Trophoblast cell (in vitro differentiated cells and primary cell): ENCODE results near the gene NEGR1.

ENCODE experiments used
- DNase-seq, 2 donors: peaks; one replicate each; pipeline ENCODE4 v3.0.0-alpha.2; 2016
- H2AFZ ChIP-seq: 2 replicates; pipeline ENCODE4 v1.6.1; 2013; ENCODE audit warnings: low read length, moderate library complexity, mild to moderate bottlenecking; ENCODE audit not compliant: insufficient read depth, poor library complexity
- H2AK5ac ChIP-seq: 2 replicates; pipeline ENCODE4 v1.6.1; 2013; ENCODE audit warnings: mild to moderate bottlenecking, low read length
- H2BK120ac ChIP-seq: 2 replicates; pipeline ENCODE4 v1.6.1; 2013; ENCODE audit warnings: low read length, mild to moderate bottlenecking, moderate library complexity; ENCODE audit not compliant: insufficient read depth, poor library complexity
- H2BK12ac ChIP-seq: 2 replicates; pipeline ENCODE4 v1.6.1; 2013; ENCODE audit warnings: mild to moderate bottlenecking, low read length, moderate library complexity
- H2BK5ac ChIP-seq: 2 replicates; pipeline ENCODE4 v1.6.1; 2013; ENCODE audit warnings: low read length, low read depth, moderate library complexity, mild to moderate bottlenecking; ENCODE audit not compliant: poor library complexity
- H3K14ac ChIP-seq: 2 replicates; pipeline ENCODE4 v1.6.1; 2013; ENCODE audit warnings: mild to moderate bottlenecking, low read length
- H3K18ac ChIP-seq: 2 replicates; pipeline ENCODE4 v1.6.1; 2013; ENCODE audit warnings: mild to moderate bottlenecking, low read length
- H3K23ac ChIP-seq: 2 replicates; pipeline ENCODE4 v1.6.1; 2013; ENCODE audit warnings: low read length
- H3K27ac ChIP-seq: 2 replicates; pipeline ENCODE4 v1.5.1; 2013; ENCODE audit warnings: low read depth, mild to moderate bottlenecking, inconsistent platforms, low read length, moderate library complexity
- H3K27me3 ChIP-seq: 2 replicates; pipeline ENCODE4 v1.6.1; 2013; ENCODE audit warnings: inconsistent platforms, mild to moderate bottlenecking, low read length, moderate library complexity; ENCODE audit not compliant: insufficient read depth
- H3K36me3 ChIP-seq, 2 experiments: 1 replicate in 1 of 2; 2 replicates in 1 of 2; pipeline ENCODE4 v1.6.1; 2013; ENCODE audit warnings: low read length in 2 of 2, mild to moderate bottlenecking in 2 of 2, moderate library complexity in 1 of 2; ENCODE audit not compliant: insufficient read depth in 2 of 2, control insufficient read depth in 1 of 2
- H3K4ac ChIP-seq: 2 replicates; pipeline ENCODE4 v1.6.1; 2013; ENCODE audit warnings: low read depth, mild to moderate bottlenecking, low read length, moderate library complexity
- H3K4me1 ChIP-seq, 2 experiments: 1 replicate in 1 of 2; 2 replicates in 1 of 2; pipeline ENCODE4 v1.6.1; 2013; ENCODE audit warnings: low read length in 2 of 2, mild to moderate bottlenecking in 2 of 2, moderate library complexity in 1 of 2; ENCODE audit not compliant: insufficient read depth in 2 of 2, control insufficient read depth in 1 of 2
- H3K4me2 ChIP-seq: 2 replicates; pipeline ENCODE4 v1.6.1; 2013; ENCODE audit warnings: inconsistent platforms, mild to moderate bottlenecking, low read length, moderate library complexity
- H3K4me3 ChIP-seq: 2 replicates; pipeline ENCODE4 v1.5.1; 2013; ENCODE audit warnings: mild to moderate bottlenecking, low read depth, low read length, inconsistent platforms
- H3K79me1 ChIP-seq: one replicate; pipeline ENCODE4 v1.6.1; 2013; ENCODE audit warnings: low read length
- H3K79me2 ChIP-seq: 2 replicates; pipeline ENCODE4 v1.6.1; 2013; ENCODE audit warnings: low read length, mild to moderate bottlenecking; ENCODE audit not compliant: control insufficient read depth, insufficient read depth, poor library complexity
- H3K9ac ChIP-seq: 2 replicates; pipeline ENCODE4 v1.6.1; 2013; ENCODE audit warnings: mild to moderate bottlenecking, low read length
- H3K9me3 ChIP-seq: 2 replicates; pipeline ENCODE4 v1.6.1; 2013; ENCODE audit warnings: low read depth, mild to moderate bottlenecking, control low read depth, inconsistent platforms, low read length; ENCODE audit not compliant: insufficient read depth
- H4K12ac ChIP-seq: 2 replicates; pipeline ENCODE4 v1.6.1; 2013; ENCODE audit warnings: low read depth, mild to moderate bottlenecking, low read length, moderate library complexity
- H4K8ac ChIP-seq: 2 replicates; pipeline ENCODE4 v1.6.1; 2013; ENCODE audit warnings: low read depth, mild to moderate bottlenecking, low read length, moderate library complexity
- H4K91ac ChIP-seq: one replicate; pipeline ENCODE4 v1.6.1; 2013; ENCODE audit warnings: low read depth, mild to moderate bottlenecking, low read length, moderate library complexity
- WGBS: extraction: QIAGEN DNeasy Blood & Tissue Kit; methylation state at CpG from one replicate; pipeline ENCODE4 v1.1.7; 2013; ENCODE audit warnings: missing lambda C conversion rate; ENCODE audit not compliant: insufficient read length, insufficient coverage; ENCODE audit errors: extremely low coverage; 5-methylcytosine and 5-hydroxymethylcytosine counted together

Gene NEGR1

DNA sequence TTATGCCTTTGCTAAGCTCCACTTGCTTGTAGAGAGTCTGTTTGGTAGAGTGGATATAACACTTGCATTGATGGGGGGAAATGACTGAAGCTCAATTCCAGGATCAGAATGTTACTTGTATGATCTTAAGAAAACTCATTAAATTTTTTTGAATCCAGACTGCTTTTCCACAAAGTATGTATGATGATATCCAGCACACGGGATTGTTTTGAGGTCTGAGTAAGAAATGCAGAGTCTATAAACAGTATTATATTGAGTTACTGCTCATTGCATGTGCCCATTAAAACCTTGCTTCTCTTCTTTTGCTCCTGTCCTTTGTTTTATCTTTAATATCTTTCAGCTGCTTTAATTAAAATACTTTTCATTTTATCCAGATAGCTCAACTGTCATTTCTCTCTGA lies 631.1 kb downstream of the NEGR1 start:
- H3K27me3 ChIP-seq: no peaks in the 10 kb centered on the region
- H4K8ac ChIP-seq: no peak overlapping the region
- no peaks in the 10 kb centered on the region for H3K79me1 ChIP-seq
- H2BK12ac ChIP-seq: no peak overlapping the region
- no peak overlapping the region for H3K23ac ChIP-seq
- no peak for DNase-seq
- H3K9ac ChIP-seq: no peak overlapping the region
- no peaks in the 10 kb centered on the region for H3K79me2 ChIP-seq
- H2BK5ac ChIP-seq: no peak overlapping the region
- H3K4me2 ChIP-seq: no peak overlapping the region
- no peak overlapping the region for H3K4ac ChIP-seq
- no peak overlapping the region for H2BK120ac ChIP-seq
- H3K9me3 ChIP-seq: no peaks in the 10 kb centered on the region
- no peak overlapping the region for H2AK5ac ChIP-seq
- no peak overlapping the region for H4K12ac ChIP-seq
- H4K91ac ChIP-seq: no peak overlapping the region
- no peak overlapping the region for H3K4me3 ChIP-seq
- no peaks in the 10 kb centered on the region for H3K4me1 ChIP-seq
- no peak overlapping the region for H3K18ac ChIP-seq
- no peaks in the 10 kb centered on the region for H3K36me3 ChIP-seq
- no CpG with 5 or more reads among the region's 1 CpG for WGBS
- H2AFZ ChIP-seq: no peak overlapping the region
- no peak overlapping the region for H3K14ac ChIP-seq
- no peak overlapping the region for H3K27ac ChIP-seq

DNA sequence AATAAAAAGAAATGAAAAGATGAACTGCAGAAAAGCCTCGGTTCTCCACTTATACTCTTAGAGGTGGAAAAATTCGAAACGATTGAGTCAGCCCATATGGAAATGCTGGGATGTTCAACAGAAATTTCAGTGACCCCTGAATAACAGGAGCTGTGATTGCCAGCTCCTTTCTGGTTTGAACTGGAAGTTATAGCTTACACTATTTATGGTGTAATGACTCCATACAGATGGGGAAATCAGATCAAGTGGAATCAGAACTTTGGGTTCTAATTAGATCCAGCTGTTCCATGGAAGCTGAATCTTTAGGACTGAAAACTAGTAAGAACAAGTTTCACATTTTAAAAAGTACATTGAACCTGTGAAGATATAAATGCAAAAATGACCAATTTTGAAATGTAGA lies 632.2 kb downstream of the NEGR1 start:
- no peak overlapping the region for H2BK120ac ChIP-seq
- H2BK12ac ChIP-seq: no peak overlapping the region
- no CpG with 5 or more reads among the region's 3 CpGs for WGBS
- no peak overlapping the region for H3K9ac ChIP-seq
- H3K79me1 ChIP-seq: no peaks in the 10 kb centered on the region
- H3K18ac ChIP-seq: no peak overlapping the region
- no peak overlapping the region for H2AFZ ChIP-seq
- H2BK5ac ChIP-seq: no peak overlapping the region
- H3K27me3 ChIP-seq: no peaks in the 10 kb centered on the region
- no peak overlapping the region for H4K8ac ChIP-seq
- H3K14ac ChIP-seq: no peak overlapping the region
- no peak overlapping the region for H3K4me2 ChIP-seq
- no peak for DNase-seq
- no peak overlapping the region for H4K91ac ChIP-seq
- H3K9me3 ChIP-seq: no peaks in the 10 kb centered on the region
- H2AK5ac ChIP-seq: no peak overlapping the region
- H3K79me2 ChIP-seq: no peaks in the 10 kb centered on the region
- no peak overlapping the region for H4K12ac ChIP-seq
- H3K4me3 ChIP-seq: no peak overlapping the region
- no peak overlapping the region for H3K4ac ChIP-seq
- H3K23ac ChIP-seq: no peak overlapping the region
- no peaks in the 10 kb centered on the region for H3K36me3 ChIP-seq
- no peaks in the 10 kb centered on the region for H3K4me1 ChIP-seq
- no peak overlapping the region for H3K27ac ChIP-seq

DNA sequence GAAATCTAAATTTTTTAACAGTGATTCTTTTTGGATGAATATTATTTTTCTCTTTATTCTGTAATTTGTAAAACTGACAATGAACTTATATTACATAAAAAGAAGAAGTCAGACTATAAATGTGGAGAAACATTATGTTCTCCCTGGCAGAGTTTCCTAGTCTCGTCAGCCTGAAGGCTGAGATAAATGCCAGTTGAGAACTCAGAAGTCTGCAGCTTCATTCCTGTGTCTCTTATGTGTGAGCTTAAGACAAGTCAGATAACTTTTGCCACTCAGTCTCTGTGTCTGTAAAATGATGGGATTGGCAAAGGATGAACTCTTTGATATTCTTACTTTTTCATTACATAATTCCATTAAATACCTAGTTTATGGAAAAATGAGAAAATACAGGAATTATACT lies 632.7 kb downstream of the NEGR1 start:
- Histone ChIP-seq H4K91ac (no peak overlapping the region), H3K79me1 (no peaks in the 10 kb centered on the region)
- no CpG with 5 or more reads among the region's 1 CpG for WGBS

DNA sequence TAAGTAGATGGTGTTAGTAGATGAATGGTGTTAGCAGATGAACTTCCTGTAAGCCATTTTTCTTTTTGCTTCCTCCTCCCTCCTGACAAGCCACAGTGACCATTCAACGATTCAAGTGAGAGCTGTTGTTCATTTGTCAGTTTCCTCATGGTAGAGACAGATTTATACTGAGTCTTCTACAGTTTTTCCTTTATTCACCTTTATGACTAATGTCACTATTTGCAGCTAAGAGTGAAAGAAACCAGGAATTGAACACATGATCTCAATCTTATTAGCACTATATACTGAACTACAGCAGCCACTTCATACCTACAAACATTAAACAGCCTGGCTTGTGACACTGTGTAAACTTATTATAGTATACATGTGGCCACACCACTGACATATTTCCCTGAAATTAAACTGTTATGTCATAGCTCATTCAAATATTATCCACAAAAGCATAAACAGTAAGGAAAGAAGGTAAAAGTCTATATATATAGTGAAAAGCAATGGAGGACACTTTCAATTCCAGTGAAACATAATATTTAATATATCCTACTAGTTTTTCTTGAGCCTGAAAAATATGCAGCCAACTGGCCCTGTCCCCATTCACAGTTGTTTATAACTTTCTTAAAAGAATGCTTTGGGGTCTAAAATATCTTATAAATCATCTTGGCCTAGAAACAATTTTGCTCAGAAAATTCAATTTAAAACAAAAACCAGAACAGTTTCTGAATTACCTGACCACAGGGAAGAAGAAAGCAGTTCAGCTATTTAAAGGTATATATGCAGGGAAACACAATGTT lies 634.6 kb downstream of the NEGR1 start:
- H2BK120ac ChIP-seq: no peak overlapping the region
- H2BK12ac ChIP-seq: no peak overlapping the region
- WGBS: no CpG with 5 or more reads among the region's 1 CpG
- H2BK5ac ChIP-seq: no peak overlapping the region
- no peak overlapping the region for H2AFZ ChIP-seq
- H2AK5ac ChIP-seq: no peak overlapping the region
- H3K79me1 ChIP-seq: no peaks in the 10 kb centered on the region
- no peak overlapping the region for H3K4me3 ChIP-seq
- no peak overlapping the region for H4K91ac ChIP-seq
- no peak for DNase-seq
- H3K27me3 ChIP-seq: no peaks in the 10 kb centered on the region
- no peak overlapping the region for H3K27ac ChIP-seq
- H3K4me1 ChIP-seq: no peaks in the 10 kb centered on the region
- no peak overlapping the region for H3K4me2 ChIP-seq
- H3K9me3 ChIP-seq: no peaks in the 10 kb centered on the region
- H3K14ac ChIP-seq: no peak overlapping the region
- H3K9ac ChIP-seq: no peak overlapping the region
- H3K79me2 ChIP-seq: no peaks in the 10 kb centered on the region
- no peak overlapping the region for H3K18ac ChIP-seq
- H4K8ac ChIP-seq: no peak overlapping the region
- H3K23ac ChIP-seq: no peak overlapping the region
- H4K12ac ChIP-seq: no peak overlapping the region
- no peaks in the 10 kb centered on the region for H3K36me3 ChIP-seq
- no peak overlapping the region for H3K4ac ChIP-seq

More for the DNA sequence above, 632.7 kb downstream of the NEGR1 start:
- Histone ChIP-seq H3K27ac (no peak overlapping the region), H3K4me1 (no peaks in the 10 kb centered on the region), H3K79me2 (no peaks in the 10 kb centered on the region), H2BK12ac (no peak overlapping the region), H3K18ac (no peak overlapping the region), H4K12ac (no peak overlapping the region), H3K9ac (no peak overlapping the region), H2AK5ac (no peak overlapping the region), H3K23ac (no peak overlapping the region), H4K8ac (no peak overlapping the region), H3K14ac (no peak overlapping the region), H2BK5ac (no peak overlapping the region), H3K4me2 (no peak overlapping the region), H3K4ac (no peak overlapping the region), H3K27me3 (no peaks in the 10 kb centered on the region), H3K4me3 (no peak overlapping the region), H2BK120ac (no peak overlapping the region), H3K9me3 (no peaks in the 10 kb centered on the region), H2AFZ (no peak overlapping the region), H3K36me3 (no peaks in the 10 kb centered on the region)
- DNase-seq: no peak
